K562 (cell line): Measurements from ENCODE around the gene CNR2. TPM values are rescaled to one million over a fixed set of nuclear protein-coding genes. Genes with fewer than 3 reads are reported as not detected.

Experiments used
- ARNT ChIP-seq, 2 experiments: fragments of 450-650 bp; IDR thresholded peaks; 2 replicates each; pipeline ENCODE4 v1.6.1; 2016; ENCODE audit warnings: mild to moderate bottlenecking in 1 of 2
- CHD1 ChIP-seq: fragments of 200-600 bp; sonication (generic); IDR thresholded peaks from one replicate; pipeline ENCODE4 v1.6.1; 2012; ENCODE audit warnings: mild to moderate bottlenecking, moderate library complexity, low read length, inconsistent platforms
- DACH1 ChIP-seq: fragments of 450-650 bp; IDR thresholded peaks from 2 replicates; pipeline ENCODE4 v1.6.1; 2018; ENCODE audit not compliant: partially characterized antibody
- DPF2 ChIP-seq: fragments of 450-650 bp; IDR thresholded peaks from 2 replicates; pipeline ENCODE4 v1.6.1; 2016
- ELF1 ChIP-seq: fragments of 200-800 bp; sonication (Bioruptor generic); IDR thresholded peaks from 2 replicates; pipeline ENCODE4 v1.6.1; 2016; ENCODE audit warnings: missing genetic modification characterization, missing compliant biosample characterization
- GTF2E2 ChIP-seq: fragments of 200-800 bp; sonication (Bioruptor generic); IDR thresholded peaks from 2 replicates; pipeline ENCODE4 v1.6.1; 2016; ENCODE audit warnings: missing genetic modification characterization, missing compliant biosample characterization
- MTA3 ChIP-seq: fragments of 450-650 bp; formaldehyde crosslinking; IDR thresholded peaks from 2 replicates; pipeline ENCODE4 v1.6.1; 2017; ENCODE audit warnings: mild to moderate bottlenecking, borderline replicate concordance
- NONO ChIP-seq, 2 experiments: fragments of 200-400 bp in 1 of 2; fragments of 450-650 bp in 1 of 2; formaldehyde crosslinking in 1 of 2; IDR thresholded peaks; 2 replicates each; pipeline ENCODE4 v1.6.1; 2017; ENCODE audit warnings: low read depth in 2 of 2, mild to moderate bottlenecking in 2 of 2, moderate library complexity in 2 of 2, low read length in 1 of 2
- PML ChIP-seq: IDR thresholded peaks from 2 replicates; pipeline ENCODE4 v1.6.1; 2012; ENCODE audit warnings: low read length, inconsistent platforms
- PRMT5 ChIP-seq: sonication (generic); formaldehyde crosslinking; IDR thresholded peaks from 2 replicates; pipeline ENCODE4 v1.5.0; 2020; ENCODE audit warnings: missing genetic modification reagents
- SIN3A ChIP-seq, 2 experiments: fragments of 150-350 bp in 1 of 2; IDR thresholded peaks; 2 replicates each; pipeline ENCODE4 v1.6.1; 2011 to 2016; ENCODE audit warnings: borderline replicate concordance in 2 of 2, low read depth in 2 of 2, low read length in 2 of 2, mild to moderate bottlenecking in 2 of 2, moderate library complexity in 2 of 2; ENCODE audit not compliant: control insufficient read depth in 1 of 2
- TBP ChIP-seq: optimal IDR thresholded peaks from 2 replicates; pipeline ENCODE3; 2011; ENCODE audit warnings: low read depth, low read length, improper control_type of control experiment
- THAP12 ChIP-seq: fragments of 250-450 bp; sonication (Bioruptor Pico); IDR thresholded peaks from 2 replicates; pipeline ENCODE4 v1.9.0; 2021; ENCODE audit warnings: mild to moderate bottlenecking, inconsistent platforms
- ZBTB1 ChIP-seq: sonication (generic); formaldehyde crosslinking; IDR thresholded peaks from 2 replicates; pipeline ENCODE4 v1.8.1; 2023; ENCODE audit warnings: missing genetic modification reagents, low read depth, mild to moderate bottlenecking, borderline replicate concordance
- ZBTB43 ChIP-seq: sonication (generic); formaldehyde crosslinking; IDR thresholded peaks from 2 replicates; pipeline ENCODE4 v1.8.0; 2023; ENCODE audit warnings: mild to moderate bottlenecking, missing genetic modification reagents
- ZFP30 ChIP-seq: fragments of 250-450 bp; sonication (Bioruptor Pico); IDR thresholded peaks from 2 replicates; pipeline ENCODE4 v1.8.0; 2022; ENCODE audit warnings: moderate library complexity, mild to moderate bottlenecking, inconsistent platforms, borderline replicate concordance
- ZNF224 ChIP-seq: sonication (generic); formaldehyde crosslinking; IDR thresholded peaks from 2 replicates; pipeline ENCODE4 v1.8.0; 2022; ENCODE audit warnings: mild to moderate bottlenecking, missing genetic modification reagents
- ZNF445 ChIP-seq: fragments of 250-450 bp; sonication (Bioruptor Pico); IDR thresholded peaks from 2 replicates; pipeline ENCODE4 v1.4.0; 2020; ENCODE audit warnings: low read depth, mild to moderate bottlenecking, moderate library complexity
- ZNF830 ChIP-seq: fragments of 250-450 bp; sonication (Bioruptor Pico); IDR thresholded peaks from 2 replicates; pipeline ENCODE4 v1.5.0; 2021; ENCODE audit warnings: mild to moderate bottlenecking
- polyA plus RNA-seq, 8 experiments: library from polyadenylated mRNA; depleted of rRNA in 4 of 8; stranded (reverse) in 5 of 8; unstranded in 3 of 8; fragments of >200 nt; fragmentation: Nextera tagmentation in 2 of 8; fragmentation: Illumina TruSeq in 1 of 8; extraction: Ambion mirVana in 2 of 8; extraction: Trizol in 1 of 8; gene quantifications; 2 replicates each; pipeline versions ENCODE4 v1.2.1 to v1.2.3, GENCODE V29; 2011 to 2014; ENCODE audit warnings: inconsistent platforms in 1 of 8, missing spikeins in 1 of 8
- total RNA-seq, 7 experiments: library from RNA; depleted of rRNA in 6 of 7; stranded (reverse); fragments of >200 nt in 6 of 7; fragmentation: Illumina TruSeq in 2 of 7; extraction: Trizol in 2 of 7; gene quantifications; 2 replicates each; pipeline versions ENCODE4 v1.2.1 to v1.2.3, GENCODE V29; 2011 to 2021; ENCODE audit warnings: low replicate concordance in 1 of 7
- TF ChIP-seq, protein P1 (sequence below), 2 experiments: fragments of 150-350 bp in 1 of 2; IDR thresholded peaks; 2 replicates each; pipeline ENCODE4 v1.6.1; 2012 to 2016; ENCODE audit warnings: low read depth in 2 of 2, low read length in 2 of 2, mild to moderate bottlenecking in 1 of 2, moderate library complexity in 1 of 2

The CNR2 gene
- total and polyA plus RNA-seq, 9 of the 15 experiments (the other 6 are each of a cell fraction or from before 2014, with no cell fraction given), result not detected

- peak; percentile 95 for TF ChIP-seq TBP
- TF ChIP-seq ZBTB43, result no peak
- no peak for TF ChIP-seq DACH1
- TF ChIP-seq NONO (IDR thresholded peaks at IDR 0.05; ENCODE audit: low read depth in 2 of 2, low read length in 1 of 2), result peak; percentile 10 to 65; a peak in 3 of 4 replicates
- peak; percentile 97 for TF ChIP-seq MTA3
- TF ChIP-seq ZBTB1, result 0 out of 2 replicates have a peak, but pooled peaks have one; percentile 0
- TF ChIP-seq THAP12 (CRISPR knock-in tag), result peak; percentile 71
- TF ChIP-seq ELF1 (tag), result peak; percentile 88
- TF ChIP-seq ZNF224, result 0 out of 2 replicates have a peak, but pooled peaks have one; percentile 71
- TF ChIP-seq ARNT (IDR thresholded peaks at IDR 0.05), result peak in 1 of 2 experiments; percentile 35; a peak in 1 of 4 replicates
- TF ChIP-seq ZNF830 (CRISPR knock-in tag), result 0 out of 2 replicates have a peak, but pooled peaks have one; percentile 70
- TF ChIP-seq DPF2, result no peak
- peak; percentile 85; the same call in 1 of the 2 replicates for TF ChIP-seq PML
- peak; percentile 31 to 62; a peak in 2 of 4 replicates for TF ChIP-seq SIN3A (IDR thresholded peaks at IDR 0.05; ENCODE audit: borderline replicate concordance in 2 of 2, control insufficient read depth in 1 of 2, low read depth in 2 of 2, low read length in 2 of 2)
- no peak for TF ChIP-seq ZFP30 (CRISPR knock-in tag)
- TF ChIP-seq, protein P1, sequence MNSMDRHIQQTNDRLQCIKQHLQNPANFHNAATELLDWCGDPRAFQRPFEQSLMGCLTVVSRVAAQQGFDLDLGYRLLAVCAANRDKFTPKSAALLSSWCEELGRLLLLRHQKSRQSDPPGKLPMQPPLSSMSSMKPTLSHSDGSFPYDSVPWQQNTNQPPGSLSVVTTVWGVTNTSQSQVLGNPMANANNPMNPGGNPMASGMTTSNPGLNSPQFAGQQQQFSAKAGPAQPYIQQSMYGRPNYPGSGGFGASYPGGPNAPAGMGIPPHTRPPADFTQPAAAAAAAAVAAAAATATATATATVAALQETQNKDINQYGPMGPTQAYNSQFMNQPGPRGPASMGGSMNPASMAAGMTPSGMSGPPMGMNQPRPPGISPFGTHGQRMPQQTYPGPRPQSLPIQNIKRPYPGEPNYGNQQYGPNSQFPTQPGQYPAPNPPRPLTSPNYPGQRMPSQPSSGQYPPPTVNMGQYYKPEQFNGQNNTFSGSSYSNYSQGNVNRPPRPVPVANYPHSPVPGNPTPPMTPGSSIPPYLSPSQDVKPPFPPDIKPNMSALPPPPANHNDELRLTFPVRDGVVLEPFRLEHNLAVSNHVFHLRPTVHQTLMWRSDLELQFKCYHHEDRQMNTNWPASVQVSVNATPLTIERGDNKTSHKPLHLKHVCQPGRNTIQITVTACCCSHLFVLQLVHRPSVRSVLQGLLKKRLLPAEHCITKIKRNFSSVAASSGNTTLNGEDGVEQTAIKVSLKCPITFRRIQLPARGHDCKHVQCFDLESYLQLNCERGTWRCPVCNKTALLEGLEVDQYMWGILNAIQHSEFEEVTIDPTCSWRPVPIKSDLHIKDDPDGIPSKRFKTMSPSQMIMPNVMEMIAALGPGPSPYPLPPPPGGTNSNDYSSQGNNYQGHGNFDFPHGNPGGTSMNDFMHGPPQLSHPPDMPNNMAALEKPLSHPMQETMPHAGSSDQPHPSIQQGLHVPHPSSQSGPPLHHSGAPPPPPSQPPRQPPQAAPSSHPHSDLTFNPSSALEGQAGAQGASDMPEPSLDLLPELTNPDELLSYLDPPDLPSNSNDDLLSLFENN (IDR thresholded peaks at IDR 0.05; ENCODE audit: low read depth in 2 of 2, low read length in 2 of 2), result no peak
- no peak for TF ChIP-seq PRMT5 (CRISPR knock-in tag)
- TF ChIP-seq CHD1, result peak; percentile 83
- TF ChIP-seq GTF2E2 (tag), result peak; percentile 100
- TF ChIP-seq ZNF445 (CRISPR knock-in tag), result 0 out of 2 replicates have a peak, but pooled peaks have one; percentile 16
Observed at GRCh38 chr1:23959461-23960290, 46.5 kb upstream of the CNR2 start, which contains the start of gene PNRC2 (continued).
